DMS53 treated with DMSO at 0.1 percent for 48 hours (cell line): Measurements from ENCODE around the gene AKR1C4.

Source experiments
- DNase-seq: peaks from one replicate; lab custom pipeline; 2025; ENCODE audit not compliant: unreplicated experiment; lab: John Stamatoyannopoulos, UW

The AKR1C4 gene

DNA sequence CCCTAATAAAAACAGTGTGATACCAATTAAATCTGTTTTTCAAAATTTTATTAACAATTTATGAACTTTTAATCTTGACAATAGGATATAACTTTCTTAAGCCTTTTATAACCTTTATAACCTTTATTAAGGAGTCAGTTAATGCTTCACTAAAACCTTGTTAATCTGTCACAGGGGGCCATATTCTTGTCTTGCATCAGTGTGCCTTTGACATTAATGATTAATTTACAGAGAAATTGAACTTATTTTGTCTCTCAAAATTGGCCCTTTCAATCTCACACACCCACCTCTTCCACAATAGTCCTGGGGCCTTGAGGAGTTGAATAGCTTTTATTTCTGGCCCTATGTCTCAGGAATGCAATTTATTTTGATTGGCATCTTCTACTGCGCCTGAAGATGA lies 68.5 kb downstream of the AKR1C4 start:
- DNase-seq: no peak

DNA sequence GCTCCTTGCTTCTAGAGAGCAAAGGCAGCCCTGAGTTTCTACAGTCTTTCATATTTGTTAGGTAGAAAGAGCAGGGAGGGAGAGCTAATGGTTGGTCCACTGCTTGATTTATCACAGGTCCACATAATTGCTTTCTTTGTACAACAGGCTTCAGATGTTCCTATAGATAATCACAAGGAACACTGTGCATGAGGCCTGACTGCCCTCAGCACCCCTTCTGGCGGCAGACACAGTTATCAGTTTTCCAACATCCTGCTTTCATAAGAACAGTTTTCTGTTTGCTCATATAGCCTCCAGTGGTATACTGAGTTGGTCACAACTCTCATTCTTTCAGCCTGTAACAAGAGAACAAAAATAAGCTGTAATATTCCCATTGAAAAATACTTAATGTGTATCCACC lies 69.7 kb downstream of the AKR1C4 start:
- DNase-seq: no peak

DNA sequence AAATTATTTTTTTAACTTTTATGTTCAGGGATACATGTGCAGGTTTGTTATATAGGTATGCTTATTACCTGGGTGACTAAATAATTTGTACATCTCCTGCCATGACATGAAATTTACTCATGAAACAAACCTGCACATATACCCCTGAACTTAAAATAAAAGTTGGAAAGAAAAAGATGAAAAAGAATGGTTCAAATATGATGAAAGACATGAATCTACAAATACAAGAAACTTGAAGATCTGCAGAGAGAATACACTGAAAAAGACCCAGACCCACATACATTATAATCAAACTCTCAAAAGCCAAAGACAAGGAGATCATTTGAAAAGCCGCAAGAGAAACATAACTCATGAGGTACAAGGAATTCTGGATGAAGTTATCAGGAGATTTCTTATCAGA lies 70.2 kb downstream of the AKR1C4 start:
- no peak for DNase-seq

DNA sequence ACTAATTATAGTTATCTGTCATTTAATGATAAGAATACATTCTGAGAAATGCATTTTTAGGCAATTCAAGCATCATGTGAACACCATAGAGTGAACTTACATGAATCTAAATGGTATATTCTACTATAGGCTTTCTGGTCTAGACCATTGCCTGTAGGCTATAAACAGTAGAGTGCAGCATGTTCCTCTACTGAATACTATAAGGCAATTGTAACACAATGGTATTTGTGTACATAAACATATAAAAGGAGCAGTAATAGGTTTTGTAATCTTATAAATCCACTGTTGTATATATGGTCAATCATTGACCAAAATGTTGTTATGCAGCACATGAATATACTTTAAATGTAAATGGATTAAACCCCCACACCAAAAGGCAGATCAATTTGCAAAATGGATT lies 71.6 kb downstream of the AKR1C4 start:
- DNase-seq: no peak
